Measurements from ENCODE around the gene TSC1.

The TSC1 gene

GRCh38 chr9:132857616-132858342 lies 86.6 kb downstream of the TSC1 start:
- DNase-seq = no peak

- DNase-seq = no peak
Observed at GRCh38 chr9:132857031-132857430, 87.4 kb downstream of the TSC1 start.

- no peak for DNase-seq
Observed at GRCh38 chr9:132855904-132856303, 88.5 kb downstream of the TSC1 start.

- no peak for DNase-seq
Observed at GRCh38 chr9:132854832-132855231, 89.6 kb downstream of the TSC1 start.

GRCh38 chr9:132853482-132853881 lies 90.9 kb downstream of the TSC1 start:
- DNase-seq = no peak

- DNase-seq = no peak
Observed at GRCh38 chr9:132849185-132849706, 95.2 kb downstream of the TSC1 start.

GRCh38 chr9:132846918-132847515 lies 97.4 kb downstream of the TSC1 start:
- DNase-seq = no peak

- no peak for DNase-seq
Observed at GRCh38 chr9:132846109-132846917, 98.1 kb downstream of the TSC1 start.

GRCh38 chr9:132842124-132843044 lies 102.0 kb downstream of the TSC1 start:
- no peak for DNase-seq

Data from cerebellar nuclear complex (tissue), 1 donor.